GM12892 (cell line): Measurements from ENCODE around the gene CMTR2.
"Not testable (repeated sequence)": the region's sequence is repeated elsewhere in the genome, so short reads cannot be mapped to it uniquely, and the experiment has no call there.

ENCODE experiments used
- DNase-seq: peaks from one replicate; pipeline ENCODE4 v3.0.0; 2011; ENCODE audit not compliant: insufficient read length
- FAIRE-seq: peaks from 2 replicates; lab custom pipeline; 2011; peaks lifted over from hg19 to GRCh38; lab: Jason Lieb, UNC
- POLR2A ChIP-seq: IDR thresholded peaks from 2 replicates; pipeline ENCODE4 v1.6.1; 2011; ENCODE audit warnings: low read depth, low read length, control low read depth
- POLR2AphosphoS5 ChIP-seq: IDR thresholded peaks from 2 replicates; pipeline ENCODE4 v1.6.1; 2011; ENCODE audit warnings: low read depth, low read length, control low read depth
- TAF1 ChIP-seq: IDR thresholded peaks from 2 replicates; pipeline ENCODE4 v1.6.1; 2011; ENCODE audit warnings: low read depth, mild to moderate bottlenecking, control low read depth, low read length, borderline replicate concordance

CMTR2 gene

DNA sequence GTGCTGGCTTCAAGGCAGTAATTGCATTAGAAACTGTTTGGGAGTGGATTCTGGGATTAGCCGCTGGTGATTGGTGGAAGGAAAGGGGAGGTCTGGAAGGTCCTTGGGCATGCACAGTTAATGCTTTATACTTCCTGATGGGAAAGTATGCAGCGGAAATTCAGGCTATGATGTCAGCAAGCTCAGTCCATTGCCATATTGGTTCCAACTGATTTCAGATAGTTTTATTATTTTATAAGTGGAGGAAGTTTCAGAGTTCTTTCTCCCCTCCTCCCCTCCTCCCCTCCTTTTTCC lies 8.1 kb upstream of the CMTR2 start:
- no peak for TF ChIP-seq TAF1
- TF ChIP-seq POLR2AphosphoS5 = no peak
- TF ChIP-seq POLR2A = no peak
- FAIRE-seq (no peak), DNase-seq (no peak)

DNA sequence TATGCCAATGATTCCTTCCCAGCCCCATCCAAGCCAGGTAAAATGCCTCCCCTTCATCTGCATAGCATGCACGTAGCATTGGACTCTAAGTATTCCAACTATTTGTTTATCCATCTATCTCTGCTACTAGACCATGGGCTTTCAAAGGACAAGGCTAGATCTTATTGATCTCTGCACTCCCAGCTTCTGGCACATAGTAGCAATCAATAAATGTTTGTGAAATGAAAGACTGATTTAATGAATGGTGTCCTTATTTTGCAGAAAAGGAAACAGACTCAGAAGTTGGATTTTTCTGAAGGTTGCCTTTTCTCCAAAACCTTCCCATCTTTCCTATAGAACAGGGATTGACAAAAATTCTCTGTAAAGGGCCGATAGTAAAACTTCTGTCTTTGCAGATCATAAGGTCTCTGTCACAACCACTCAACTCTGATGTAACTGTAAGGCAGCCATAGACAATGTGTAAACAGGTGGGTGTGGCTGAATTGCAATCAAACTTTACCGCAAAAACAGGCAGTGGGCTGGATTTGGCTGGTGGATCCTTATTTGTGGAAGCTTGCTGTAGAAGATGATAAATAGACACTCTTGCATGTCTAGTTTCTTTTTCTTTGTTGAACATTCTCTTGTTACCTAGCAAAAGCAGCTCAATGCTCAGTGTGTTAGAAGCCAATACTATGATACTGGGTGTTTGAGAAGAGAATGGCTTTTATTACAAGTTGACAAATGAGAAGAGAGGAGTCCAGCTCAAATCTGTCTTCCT lies 7.6 kb upstream of the CMTR2 start:
- DNase-seq (no peak), FAIRE-seq (no peak)
- TF ChIP-seq POLR2A (no peak), TAF1 (no peak), POLR2AphosphoS5 (no peak)

DNA sequence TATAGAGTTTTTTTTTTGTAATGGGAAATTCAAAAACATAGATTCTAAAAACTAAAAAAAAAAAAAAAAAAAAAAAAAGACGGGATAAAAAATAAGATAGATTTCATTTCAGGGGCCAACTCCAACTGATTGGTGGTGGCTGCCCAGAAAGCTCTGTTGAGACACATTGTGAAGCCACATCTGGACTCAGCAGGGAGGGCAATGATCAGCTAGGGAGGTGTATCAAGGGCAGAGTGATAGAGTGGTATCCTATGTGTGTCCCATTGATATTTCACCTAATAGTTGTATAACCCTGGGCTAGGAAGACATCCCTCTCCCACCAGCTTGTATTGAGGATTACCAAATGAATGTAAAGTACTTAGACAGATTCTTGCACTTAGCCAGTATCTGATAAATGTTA lies 6.7 kb upstream of the CMTR2 start:
- TF ChIP-seq POLR2AphosphoS5 = no peak
- no peak for TF ChIP-seq TAF1
- TF ChIP-seq POLR2A = no peak
- FAIRE-seq = no peak
- DNase-seq = no peak

DNA sequence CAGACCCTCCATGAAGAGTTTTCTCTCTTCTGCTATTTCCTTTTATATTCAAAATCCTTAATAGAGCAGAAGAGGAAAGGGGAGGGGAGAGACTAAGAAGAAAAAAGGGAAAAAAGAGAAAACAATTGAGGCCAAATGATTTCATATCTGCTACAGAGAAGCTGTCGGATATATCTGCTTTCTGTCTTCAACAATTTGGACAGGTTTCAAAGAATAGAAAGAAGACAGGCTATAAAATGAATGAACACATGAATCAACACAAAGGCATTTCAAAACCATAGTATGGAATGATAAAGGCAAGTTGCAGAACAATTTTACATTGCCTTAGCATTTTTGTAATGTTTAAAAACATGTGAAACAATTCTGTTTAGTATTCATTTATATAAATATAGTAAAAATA lies 4.7 kb upstream of the CMTR2 start:
- TF ChIP-seq TAF1 = no peak
- TF ChIP-seq POLR2A = no peak
- no peak for TF ChIP-seq POLR2AphosphoS5
- no peak for DNase-seq
- no peak for FAIRE-seq

DNA sequence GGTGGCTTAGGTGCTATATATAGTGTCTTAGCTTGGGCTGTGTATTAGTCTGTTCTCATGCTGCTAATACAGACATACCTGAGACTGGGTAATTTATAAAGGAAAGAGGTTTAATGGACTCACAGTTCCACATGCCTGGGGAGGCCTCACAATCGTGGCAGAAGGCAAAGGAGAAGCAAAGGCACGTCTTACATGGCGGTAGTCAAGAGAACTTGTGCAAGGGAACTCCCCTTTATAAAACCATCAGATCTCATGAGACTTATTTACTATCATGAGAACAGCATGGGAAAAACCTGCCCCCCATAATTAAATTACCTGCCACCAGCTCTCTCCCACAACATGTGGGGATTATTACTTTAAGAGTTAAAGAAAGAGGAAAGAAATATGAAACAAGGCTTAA lies 2.9 kb upstream of the CMTR2 start:
- not testable (repeated sequence) for FAIRE-seq, DNase-seq

DNA sequence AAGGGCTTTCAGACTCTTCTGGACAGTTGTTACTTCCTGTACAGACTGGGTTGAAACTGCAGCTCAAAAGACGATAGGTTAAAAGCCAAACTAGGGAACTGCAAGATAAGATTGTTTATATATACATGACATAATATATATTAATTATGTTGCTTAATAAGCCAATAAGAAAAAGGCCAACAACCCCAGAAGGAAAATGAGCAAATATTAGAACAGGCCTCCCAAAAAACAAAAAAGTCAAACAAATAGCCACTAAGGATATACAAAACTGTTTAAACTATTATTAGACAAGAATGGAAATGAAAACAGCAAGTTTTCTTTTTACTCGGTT lies 495 bp upstream of the CMTR2 start:
- FAIRE-seq (no peak), DNase-seq (no peak)
- no peak for TF ChIP-seq POLR2A
- TF ChIP-seq TAF1 = no peak
- no peak for TF ChIP-seq POLR2AphosphoS5

DNA sequence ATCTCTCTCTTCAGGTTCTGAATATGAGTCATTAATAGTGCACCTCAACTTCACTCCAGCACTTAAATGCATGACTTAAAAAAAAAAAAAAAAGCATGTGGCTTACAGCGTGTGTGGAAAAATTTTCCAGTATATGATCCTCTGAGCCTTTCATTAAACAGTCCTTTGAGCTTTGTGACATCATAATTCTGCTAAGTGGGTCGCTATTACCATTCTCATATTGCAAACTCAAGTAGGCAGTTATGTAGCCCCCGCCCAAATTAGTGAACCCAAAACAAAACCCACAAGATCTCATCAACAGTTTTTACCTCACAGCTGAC lies 672 bp downstream of the CMTR2 start:
- DNase-seq (no peak), FAIRE-seq (no peak)
- TF ChIP-seq POLR2AphosphoS5 (no peak), POLR2A (no peak), TAF1 (no peak)

DNA sequence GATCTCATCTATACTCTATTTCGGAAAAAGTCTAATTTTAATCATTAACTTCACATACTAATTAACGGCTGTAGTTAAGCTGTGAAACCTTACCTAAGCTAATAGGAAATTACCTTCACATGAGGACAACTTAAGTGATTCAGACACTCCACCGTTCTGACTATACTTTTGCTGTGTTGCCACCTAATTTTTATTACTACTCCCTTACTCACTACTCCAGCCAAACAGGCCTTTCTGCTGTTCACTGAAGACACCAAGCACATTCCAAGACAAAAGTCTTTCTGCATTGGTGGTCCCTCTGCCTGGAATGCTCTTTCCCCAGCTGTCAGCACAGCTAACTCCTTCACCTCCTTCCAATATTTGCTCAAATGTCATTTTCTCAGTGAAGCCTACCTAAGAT lies 1.3 kb downstream of the CMTR2 start:
- DNase-seq = no peak

DNA sequence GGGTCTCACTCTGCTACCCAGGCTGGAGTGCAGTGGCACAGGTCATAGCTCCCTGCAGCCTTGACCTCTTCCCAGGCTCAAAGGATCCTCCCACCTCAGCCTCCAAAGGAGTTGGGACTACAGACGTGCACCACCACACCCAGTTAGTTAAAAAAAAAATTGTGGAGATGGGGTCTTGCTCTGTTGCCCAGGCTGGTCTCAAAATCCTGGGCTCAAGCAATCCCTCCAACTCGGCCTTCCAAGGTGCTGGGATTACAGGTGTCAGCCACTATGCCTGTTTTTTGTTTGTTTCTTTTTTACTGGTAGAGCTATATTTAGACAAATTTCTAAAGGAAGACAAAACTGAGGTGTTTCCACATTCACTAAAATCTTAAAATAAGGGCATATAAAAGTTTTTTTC lies 1.7 kb downstream of the CMTR2 start:
- DNase-seq (no peak), FAIRE-seq (no peak)
- TF ChIP-seq TAF1 (no peak), POLR2AphosphoS5 (no peak), POLR2A (no peak)

More for the DNA sequence above, 1.3 kb downstream of the CMTR2 start:
- no peak for TF ChIP-seq POLR2AphosphoS5
- no peak for TF ChIP-seq TAF1
- TF ChIP-seq POLR2A = no peak
- FAIRE-seq = no peak

DNA sequence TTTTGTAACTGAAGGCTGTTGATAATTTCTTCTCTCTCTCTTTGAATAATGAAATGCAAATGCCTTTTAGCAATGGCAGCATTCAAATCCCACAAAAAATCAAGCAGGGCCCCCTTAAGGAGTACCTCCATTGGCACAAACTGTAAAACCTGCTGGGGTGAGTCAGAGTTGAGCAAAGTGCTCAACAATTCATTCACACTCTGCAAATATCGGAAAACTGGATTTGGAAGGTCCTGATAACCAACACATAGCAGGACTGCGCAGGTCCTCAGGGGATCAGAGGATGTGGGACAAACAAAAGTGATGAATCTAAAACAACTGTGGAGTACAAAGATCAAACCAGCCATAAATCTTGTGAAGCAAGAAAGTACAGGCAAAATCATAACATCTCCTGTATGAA lies 5.6 kb downstream of the CMTR2 start:
- TF ChIP-seq POLR2A = no peak
- no peak for FAIRE-seq
- no peak for DNase-seq

DNA sequence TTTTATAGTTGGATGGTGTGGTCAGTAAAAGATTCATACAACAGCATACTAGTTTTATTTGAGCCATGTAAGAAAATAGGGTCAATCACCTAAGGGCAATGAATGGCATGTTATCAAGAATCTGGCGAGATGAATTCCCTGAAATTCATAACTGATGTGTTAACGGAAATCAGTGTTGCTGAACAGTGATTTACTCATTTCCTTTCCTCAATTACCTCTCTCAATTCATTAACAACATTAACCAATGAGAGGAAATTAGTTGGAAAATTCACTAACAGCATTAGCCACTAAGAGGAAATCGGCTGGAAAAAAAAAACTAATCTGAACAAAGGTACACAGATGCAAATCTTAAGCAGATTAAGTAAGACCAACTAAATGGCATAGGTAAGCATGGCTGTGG lies 6.3 kb downstream of the CMTR2 start:
- DNase-seq (no peak), FAIRE-seq (no peak)
- no peak for TF ChIP-seq TAF1

DNA sequence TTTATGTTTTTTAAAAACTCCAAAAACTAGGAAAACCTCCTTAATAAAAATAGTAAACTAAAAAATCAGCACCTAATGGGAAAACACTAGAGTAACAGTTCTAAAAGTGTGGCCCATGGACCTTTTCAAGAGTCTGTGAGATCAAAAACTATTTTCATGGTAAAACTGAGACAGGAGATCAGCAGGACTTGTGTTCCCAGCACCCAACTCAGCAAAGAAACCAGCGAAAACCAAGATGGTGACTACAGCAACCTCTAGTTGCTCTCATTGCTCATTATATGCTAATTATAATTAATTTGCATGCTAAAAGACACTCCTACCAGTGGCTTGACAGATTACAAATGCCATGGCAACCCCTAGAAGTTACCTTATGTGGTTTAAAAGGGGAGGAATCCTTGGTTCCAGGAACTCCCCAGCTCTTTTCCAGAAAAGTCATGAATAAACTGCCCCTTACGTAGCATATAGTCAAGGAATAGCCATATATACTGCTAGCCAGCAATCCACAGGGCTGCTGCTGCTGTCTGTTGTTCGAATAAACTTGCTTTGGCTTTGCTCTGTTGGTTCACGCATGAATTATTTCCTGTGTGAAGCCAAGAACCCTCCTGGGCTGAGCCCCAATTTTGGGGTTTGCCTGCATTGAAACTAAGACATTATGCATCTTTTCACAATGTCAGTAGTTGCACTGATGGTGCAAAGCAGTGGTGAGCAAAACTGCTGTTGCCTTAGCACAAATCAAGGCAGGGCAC lies 12.4 kb downstream of the CMTR2 start:
- TF ChIP-seq POLR2A (no peak), TAF1 (no peak), POLR2AphosphoS5 (no peak)
- no peak for FAIRE-seq
- no peak for DNase-seq

DNA sequence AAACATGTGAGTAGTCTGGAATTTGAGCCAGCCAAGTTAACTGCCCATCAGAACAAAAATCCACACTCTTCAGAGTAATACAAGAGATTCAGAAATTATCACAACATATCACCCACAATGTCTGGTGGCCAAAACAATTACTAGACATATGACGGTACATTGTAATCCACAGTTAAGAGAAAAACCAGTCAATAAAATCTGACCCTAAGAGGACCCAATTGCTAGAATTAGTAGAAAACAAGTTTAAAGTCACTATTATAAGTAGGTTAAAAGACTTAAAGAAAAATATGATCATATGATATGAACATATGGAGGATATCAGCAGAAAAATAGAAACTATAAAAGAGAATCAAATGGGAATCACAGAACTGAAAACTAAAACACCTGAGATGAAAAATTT lies 15.8 kb downstream of the CMTR2 start:
- TF ChIP-seq POLR2A = no peak
- no peak for TF ChIP-seq POLR2AphosphoS5
- TF ChIP-seq TAF1 = no peak
- DNase-seq (no peak), FAIRE-seq (no peak)

DNA sequence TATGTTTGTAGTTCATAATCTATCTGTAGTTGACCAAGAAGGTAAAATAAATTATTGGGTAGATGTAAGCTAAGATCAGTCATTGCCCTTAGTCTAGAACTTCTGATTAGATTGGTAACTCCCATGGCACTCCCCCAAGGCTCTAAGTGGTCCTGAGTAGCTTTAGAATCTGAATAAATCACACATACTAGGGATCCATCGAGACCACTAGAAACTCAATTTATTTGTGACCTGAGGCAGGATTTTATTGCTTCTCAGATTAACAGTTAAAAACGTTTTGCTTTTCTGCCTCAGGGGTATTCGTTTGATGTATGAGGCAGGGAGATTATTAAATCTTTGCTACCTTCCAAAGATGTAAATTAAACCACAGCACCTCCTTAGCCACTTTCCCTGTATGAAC lies 24.9 kb downstream of the CMTR2 start:
- TF ChIP-seq POLR2A (no peak), TAF1 (no peak), POLR2AphosphoS5 (no peak)
- FAIRE-seq (no peak), DNase-seq (no peak)
